ENCODE results near the gene RPS6KC1. TPM values are rescaled to one million over a fixed set of nuclear protein-coding genes. Genes with fewer than 3 reads are reported as not detected.

RPS6KC1 gene
- total RNA-seq, 2 experiments from 2014 or later = 6.2 to 7.0 TPM

DNA sequence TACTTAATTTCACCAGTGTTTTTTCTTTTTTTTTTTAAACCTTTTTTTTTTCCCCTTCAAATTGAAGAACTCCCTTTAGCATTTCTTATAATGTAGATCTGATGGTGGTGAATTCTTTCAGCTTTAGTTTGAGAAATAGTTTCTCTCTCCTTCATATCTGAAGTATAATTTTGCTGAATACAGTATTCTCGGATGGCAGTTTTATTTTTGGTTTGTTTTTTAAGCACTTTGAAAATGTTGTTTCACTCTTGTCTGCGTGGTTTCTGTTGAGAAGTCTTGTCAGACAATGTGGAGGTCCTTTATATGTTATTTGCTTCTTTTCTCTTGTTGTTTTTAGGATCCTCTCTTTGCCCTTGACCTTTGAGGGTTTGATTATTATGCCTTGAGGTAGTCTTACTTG is 135.1 kb downstream of the RPS6KC1 start:
- TF ChIP-seq, protein P1, sequence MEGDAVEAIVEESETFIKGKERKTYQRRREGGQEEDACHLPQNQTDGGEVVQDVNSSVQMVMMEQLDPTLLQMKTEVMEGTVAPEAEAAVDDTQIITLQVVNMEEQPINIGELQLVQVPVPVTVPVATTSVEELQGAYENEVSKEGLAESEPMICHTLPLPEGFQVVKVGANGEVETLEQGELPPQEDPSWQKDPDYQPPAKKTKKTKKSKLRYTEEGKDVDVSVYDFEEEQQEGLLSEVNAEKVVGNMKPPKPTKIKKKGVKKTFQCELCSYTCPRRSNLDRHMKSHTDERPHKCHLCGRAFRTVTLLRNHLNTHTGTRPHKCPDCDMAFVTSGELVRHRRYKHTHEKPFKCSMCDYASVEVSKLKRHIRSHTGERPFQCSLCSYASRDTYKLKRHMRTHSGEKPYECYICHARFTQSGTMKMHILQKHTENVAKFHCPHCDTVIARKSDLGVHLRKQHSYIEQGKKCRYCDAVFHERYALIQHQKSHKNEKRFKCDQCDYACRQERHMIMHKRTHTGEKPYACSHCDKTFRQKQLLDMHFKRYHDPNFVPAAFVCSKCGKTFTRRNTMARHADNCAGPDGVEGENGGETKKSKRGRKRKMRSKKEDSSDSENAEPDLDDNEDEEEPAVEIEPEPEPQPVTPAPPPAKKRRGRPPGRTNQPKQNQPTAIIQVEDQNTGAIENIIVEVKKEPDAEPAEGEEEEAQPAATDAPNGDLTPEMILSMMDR (IDR thresholded peaks at IDR 0.05) = no peak
- Histone ChIP-seq H3K4me3 (ENCODE audit: low read length) (no peak overlapping the region), H3K36me3 (ENCODE audit: insufficient read depth, low read length) (no peaks in the 10 kb centered on the region), H3K27ac (ENCODE audit: low read depth in 1 of 2, low read length in 2 of 2) (no peak overlapping the region), H3K4me1 (ENCODE audit: insufficient read depth, low read length) (no peaks in the 10 kb centered on the region), H3K27me3 (ENCODE audit: control insufficient read depth in 1 of 2, insufficient read depth in 2 of 2, low read length in 2 of 2) (no peaks in the 10 kb centered on the region), H3K9me3 (ENCODE audit: control insufficient read depth in 1 of 2, insufficient read depth in 1 of 2, low read length in 2 of 2) (peaks cover 17 to 27% of the 10 kb centered on the region in 2 experiments)
- Mint-ChIP-seq H3K36me3 (ENCODE audit: low read depth) (peaks cover 86% of the 10 kb centered on the region), H3K4me1 (ENCODE audit: low read depth) (no peaks in the 10 kb centered on the region), H3K27me3 (no peaks in the 10 kb centered on the region), H3K4me3 (no peak overlapping the region), H3K9me3 (peaks cover 29% of the 10 kb centered on the region), H3K27ac (no peak overlapping the region)
- DNase-seq (no peak), ATAC-seq (ENCODE audit: poor library complexity) (no peak)
- intact Hi-C loops (cut with DNase I, micrococcal nuclease) = no loop called here
- ChIA-PET POLR2A (no interaction called here), CTCF (no interaction called here)

DNA sequence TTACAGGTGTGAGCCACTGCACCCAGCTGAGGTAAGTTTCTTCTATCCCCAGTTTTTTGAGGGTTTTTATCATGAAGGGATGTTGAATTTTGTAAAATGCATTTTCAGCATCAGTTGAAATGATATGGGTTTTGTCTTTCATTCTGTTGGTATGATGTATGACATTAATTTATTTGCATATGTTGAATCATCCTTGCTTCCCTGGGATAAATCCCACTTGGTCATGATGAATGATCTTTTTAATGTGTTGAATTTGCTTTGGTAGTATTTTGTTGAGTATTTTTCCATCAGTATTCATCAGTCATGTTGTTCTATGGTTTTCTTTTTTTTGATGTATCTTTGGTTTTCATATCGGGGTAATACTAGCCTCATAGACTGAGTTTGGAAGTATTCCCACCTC is 141.0 kb downstream of the RPS6KC1 start:
- no peaks in the 10 kb centered on the region for H3K27me3 ChIP-seq (ENCODE audit: control insufficient read depth in 1 of 2, insufficient read depth in 2 of 2, low read length in 2 of 2)
- H3K4me3 ChIP-seq (ENCODE audit: low read length) = no peak overlapping the region
- peaks cover 91% of the 10 kb centered on the region for H3K36me3 Mint-ChIP-seq (ENCODE audit: low read depth)
- ChIA-PET CTCF (no interaction called here), POLR2A (no interaction called here)
- H3K27me3 Mint-ChIP-seq = no peaks in the 10 kb centered on the region
- H3K36me3 ChIP-seq (ENCODE audit: insufficient read depth, low read length) = no peaks in the 10 kb centered on the region
- H3K27ac Mint-ChIP-seq = no peak overlapping the region
- no peak overlapping the region for H3K27ac ChIP-seq (ENCODE audit: low read depth in 1 of 2, low read length in 2 of 2)
- no peaks in the 10 kb centered on the region for H3K4me1 ChIP-seq (ENCODE audit: insufficient read depth, low read length)
- H3K9me3 Mint-ChIP-seq = peaks cover 24% of the 10 kb centered on the region
- peaks cover 8 to 18% of the 10 kb centered on the region in 2 experiments for H3K9me3 ChIP-seq (ENCODE audit: control insufficient read depth in 1 of 2, insufficient read depth in 1 of 2, low read length in 2 of 2)
- no peak overlapping the region for H3K4me3 Mint-ChIP-seq
- DNase-seq (no peak), ATAC-seq (ENCODE audit: poor library complexity) (no peak)
- intact Hi-C loops (cut with DNase I, micrococcal nuclease) = no loop called here
- no peaks in the 10 kb centered on the region for H3K4me1 Mint-ChIP-seq (ENCODE audit: low read depth)
- TF ChIP-seq, protein P1 (IDR thresholded peaks at IDR 0.05) = no peak

DNA sequence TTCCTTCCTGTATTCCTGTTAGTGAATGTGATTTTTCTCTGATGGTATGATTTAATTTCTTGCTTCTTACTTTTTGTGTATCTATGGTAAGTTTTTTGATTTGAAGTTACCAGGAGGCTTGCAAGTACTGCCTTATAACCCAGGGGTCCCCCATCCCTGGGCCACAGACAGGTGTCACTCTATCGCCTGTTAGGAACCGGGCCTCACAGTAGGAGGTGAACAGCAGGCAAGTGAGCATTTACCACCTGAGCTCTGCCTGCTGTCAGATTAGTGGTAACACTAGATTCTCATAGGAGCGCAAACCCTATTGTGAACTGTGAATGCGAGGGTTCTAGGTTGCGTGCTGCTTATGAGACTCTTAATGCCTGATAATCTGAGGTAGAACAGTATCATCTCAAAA is 143.3 kb downstream of the RPS6KC1 start:
- CTCF ChIA-PET = no interaction called here
- Mint-ChIP-seq H3K9me3 (peaks cover 27% of the 10 kb centered on the region), H3K27ac (no peak overlapping the region), H3K4me1 (ENCODE audit: low read depth) (no peaks in the 10 kb centered on the region), H3K4me3 (no peak overlapping the region), H3K27me3 (no peaks in the 10 kb centered on the region), H3K36me3 (ENCODE audit: low read depth) (peaks cover 98% of the 10 kb centered on the region)
- intact Hi-C loops (cut with DNase I, micrococcal nuclease) = no loop called here
- TF ChIP-seq, protein P1 (IDR thresholded peaks at IDR 0.05) = no peak
- no peaks in the 10 kb centered on the region for H3K4me1 ChIP-seq (ENCODE audit: insufficient read depth, low read length)
- H3K4me3 ChIP-seq (ENCODE audit: low read length) = no peak overlapping the region
- H3K36me3 ChIP-seq (ENCODE audit: insufficient read depth, low read length) = no peaks in the 10 kb centered on the region
- ATAC-seq (ENCODE audit: poor library complexity) (no peak), DNase-seq (no peak)
- no peaks in the 10 kb centered on the region for H3K27me3 ChIP-seq (ENCODE audit: control insufficient read depth in 1 of 2, insufficient read depth in 2 of 2, low read length in 2 of 2)
- POLR2A ChIA-PET = no interaction called here
- H3K27ac ChIP-seq (ENCODE audit: low read depth in 1 of 2, low read length in 2 of 2) = no peak overlapping the region
- peaks cover 11 to 20% of the 10 kb centered on the region in 2 experiments for H3K9me3 ChIP-seq (ENCODE audit: control insufficient read depth in 1 of 2, insufficient read depth in 1 of 2, low read length in 2 of 2)

All from CD4-positive, alpha-beta T cell (primary cell).